GM12878 (cell line): ENCODE measurements around the gene HIVEP3.

Experiments
- ATF7 ChIP-seq: fragments of 450-650 bp; IDR thresholded peaks from 2 replicates; pipeline ENCODE4 v1.6.1; 2016; ENCODE audit warnings: low read depth, mild to moderate bottlenecking
- CEBPB ChIP-seq, 2 experiments: fragments of 150-350 bp in 1 of 2; IDR thresholded peaks; 2 replicates each; pipeline ENCODE4 v1.6.1; 2012 to 2014; ENCODE audit warnings: low read depth in 2 of 2, low read length in 2 of 2, borderline replicate concordance in 1 of 2, inconsistent platforms in 1 of 2
- CHD2 ChIP-seq: IDR thresholded peaks from 2 replicates; pipeline ENCODE4 v1.6.1; 2011; ENCODE audit warnings: low read depth, low read length, improper control_type of control experiment, borderline replicate concordance
- CHD4 ChIP-seq: fragments of 200-600 bp; sonication (generic); IDR thresholded peaks from 2 replicates; pipeline ENCODE4 v1.6.1; 2016; ENCODE audit warnings: mild to moderate bottlenecking
- EP300 ChIP-seq, 2 experiments: fragments of 150-350 bp in 1 of 2; IDR thresholded peaks; 2 replicates each; pipeline ENCODE4 v1.6.1; 2011 to 2012; ENCODE audit warnings: low read depth in 2 of 2, low read length in 2 of 2, borderline replicate concordance in 1 of 2, improper control_type of control experiment in 1 of 2, inconsistent platforms in 1 of 2; ENCODE audit not compliant: control insufficient read depth in 1 of 2
- EZH2 ChIP-seq: IDR thresholded peaks from 2 replicates; pipeline ENCODE4 v1.6.1; 2012; ENCODE audit warnings: low read depth, mild to moderate bottlenecking, control low read depth, inconsistent platforms, low read length, borderline replicate concordance; ENCODE audit not compliant: control insufficient read depth
- FOXM1 ChIP-seq: IDR thresholded peaks from 2 replicates; pipeline ENCODE4 v1.6.1; 2012; ENCODE audit warnings: low read depth, mild to moderate bottlenecking, inconsistent platforms, low read length, moderate library complexity
- GABPA ChIP-seq: IDR thresholded peaks from 2 replicates; pipeline ENCODE4 v1.6.1; 2014; ENCODE audit warnings: antibody characterized with exemption, low read depth, mild to moderate bottlenecking, inconsistent platforms
- MXI1 ChIP-seq: fragments of 150-350 bp; IDR thresholded peaks from 2 replicates; pipeline ENCODE4 v1.6.1; 2011; ENCODE audit warnings: low read depth, mild to moderate bottlenecking, inconsistent platforms, low read length, improper control_type of control experiment
- POLR2A ChIP-seq: IDR thresholded peaks from 2 replicates; pipeline ENCODE4 v1.6.1; 2011; ENCODE audit warnings: low read depth, mild to moderate bottlenecking, low read length
- SREBF1 ChIP-seq: IDR thresholded peaks from 2 replicates; pipeline ENCODE4 v1.6.1; 2012; ENCODE audit warnings: mild to moderate bottlenecking, low read length
- SUPT20H ChIP-seq: IDR thresholded peaks from 2 replicates; pipeline ENCODE4 v1.6.1; 2011; ENCODE audit warnings: low read depth, mild to moderate bottlenecking, low read length, moderate library complexity, borderline replicate concordance; ENCODE audit not compliant: control insufficient read depth
- YY1 ChIP-seq: IDR thresholded peaks from 2 replicates; pipeline ENCODE4 v1.6.1; 2011; ENCODE audit warnings: low read depth, mild to moderate bottlenecking, low read length
- TF ChIP-seq, protein P1 (sequence below), 3 experiments: IDR thresholded peaks in 2 of 3; conservative IDR thresholded peaks in 1 of 3; 2 replicates each; pipeline ENCODE4 v1.5.1; 2011; ENCODE audit warnings: low read depth in 3 of 3, low read length in 3 of 3, mild to moderate bottlenecking in 3 of 3, control low read depth in 2 of 3, moderate library complexity in 2 of 3, inconsistent platforms in 1 of 3, mixed read lengths in 1 of 3; ENCODE audit not compliant: control insufficient read depth in 2 of 3, insufficient read depth in 1 of 3; ENCODE audit errors: extremely low read depth in 1 of 3

DNA sequence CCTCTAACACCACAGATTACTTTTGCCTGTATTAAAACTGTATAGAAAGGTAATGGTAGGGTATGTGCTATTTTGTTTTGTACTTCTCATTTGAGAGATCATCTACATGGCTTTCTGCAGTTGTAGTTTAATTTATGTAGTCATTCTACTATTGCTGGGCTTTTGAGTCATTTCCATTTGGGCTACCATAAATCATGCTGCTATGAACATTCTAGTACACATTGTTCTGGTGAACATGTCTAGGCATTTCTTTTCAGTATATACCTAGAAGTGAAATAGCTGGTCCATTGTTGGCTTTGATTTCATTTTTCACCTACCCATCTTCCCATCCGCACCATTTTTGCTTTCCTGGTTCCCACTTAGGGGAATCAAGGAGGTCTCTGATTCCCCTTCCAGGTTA lies 453.0 kb downstream of the HIVEP3 start:
- TF ChIP-seq, protein P1, sequence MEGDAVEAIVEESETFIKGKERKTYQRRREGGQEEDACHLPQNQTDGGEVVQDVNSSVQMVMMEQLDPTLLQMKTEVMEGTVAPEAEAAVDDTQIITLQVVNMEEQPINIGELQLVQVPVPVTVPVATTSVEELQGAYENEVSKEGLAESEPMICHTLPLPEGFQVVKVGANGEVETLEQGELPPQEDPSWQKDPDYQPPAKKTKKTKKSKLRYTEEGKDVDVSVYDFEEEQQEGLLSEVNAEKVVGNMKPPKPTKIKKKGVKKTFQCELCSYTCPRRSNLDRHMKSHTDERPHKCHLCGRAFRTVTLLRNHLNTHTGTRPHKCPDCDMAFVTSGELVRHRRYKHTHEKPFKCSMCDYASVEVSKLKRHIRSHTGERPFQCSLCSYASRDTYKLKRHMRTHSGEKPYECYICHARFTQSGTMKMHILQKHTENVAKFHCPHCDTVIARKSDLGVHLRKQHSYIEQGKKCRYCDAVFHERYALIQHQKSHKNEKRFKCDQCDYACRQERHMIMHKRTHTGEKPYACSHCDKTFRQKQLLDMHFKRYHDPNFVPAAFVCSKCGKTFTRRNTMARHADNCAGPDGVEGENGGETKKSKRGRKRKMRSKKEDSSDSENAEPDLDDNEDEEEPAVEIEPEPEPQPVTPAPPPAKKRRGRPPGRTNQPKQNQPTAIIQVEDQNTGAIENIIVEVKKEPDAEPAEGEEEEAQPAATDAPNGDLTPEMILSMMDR (IDR thresholded peaks at IDR 0.05 in 2 of 3, conservative IDR thresholded peaks at IDR 0.05 in 1 of 3; ENCODE audit: control insufficient read depth in 2 of 3, extremely low read depth in 1 of 3, insufficient read depth in 1 of 3, low read depth in 3 of 3, low read length in 3 of 3) = no peak
- TF ChIP-seq CEBPB (IDR thresholded peaks at IDR 0.05; ENCODE audit: borderline replicate concordance in 1 of 2, low read depth in 2 of 2, low read length in 2 of 2) (no peak), CHD2 (no peak), SREBF1 (no peak), POLR2A (no peak), EZH2 (no peak), YY1 (no peak), FOXM1 (no peak), EP300 (IDR thresholded peaks at IDR 0.05; ENCODE audit: borderline replicate concordance in 1 of 2, control insufficient read depth in 1 of 2, low read depth in 2 of 2, low read length in 2 of 2) (no peak), CHD4 (no peak), SUPT20H (no peak), GABPA (no peak), MXI1 (no peak), ATF7 (no peak)
